Measurements from ENCODE around the gene CAPN10. TPM values are rescaled to one million over a fixed set of nuclear protein-coding genes. Genes with fewer than 3 reads are reported as not detected.

The CAPN10 gene
- total and polyA plus RNA-seq, 4 donors, result 28.2 to 42.9 (median 33.5) TPM

DNA sequence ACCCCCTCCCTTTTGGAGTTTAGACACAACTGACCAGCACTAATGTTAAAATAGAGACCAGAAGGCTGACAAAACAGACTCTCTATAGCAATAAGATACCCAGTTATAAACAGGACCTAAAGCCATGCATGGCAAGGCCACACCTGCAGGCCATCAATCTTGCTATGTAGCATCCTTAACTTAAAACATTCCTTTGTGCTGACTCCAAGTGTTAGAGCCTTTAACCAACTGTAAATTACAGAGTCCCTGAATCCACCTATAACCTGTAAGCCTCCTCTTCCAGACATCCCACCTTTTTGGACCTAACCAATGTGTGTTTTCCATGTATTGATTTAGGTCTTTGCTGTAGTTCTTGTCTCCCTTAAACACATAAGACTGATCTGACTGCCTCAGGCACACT lies 46.6 kb upstream of the CAPN10 start:
- no peak overlapping the region for H3K27ac ChIP-seq (ENCODE audit: low read depth in 1 of 2, low read length in 1 of 2)
- no peaks in the 10 kb centered on the region for H3K4me1 ChIP-seq (ENCODE audit: control insufficient read depth in 5 of 5, insufficient read depth in 5 of 5, low read length in 5 of 5)
- H3K36me3 ChIP-seq (ENCODE audit: control insufficient read depth in 4 of 4, insufficient read depth in 4 of 4, low read length in 4 of 4), result peaks cover 0 to 12% (median 2%) of the 10 kb centered on the region in 4 donors
- no peaks in the 10 kb centered on the region for H3K27me3 ChIP-seq (ENCODE audit: control insufficient read depth in 3 of 3, insufficient read depth in 3 of 3, low read length in 2 of 3)
- ATAC-seq (ENCODE audit: insufficient read depth, low FRiP score) (no peak), DNase-seq (no peak)
- TF ChIP-seq, protein P1, sequence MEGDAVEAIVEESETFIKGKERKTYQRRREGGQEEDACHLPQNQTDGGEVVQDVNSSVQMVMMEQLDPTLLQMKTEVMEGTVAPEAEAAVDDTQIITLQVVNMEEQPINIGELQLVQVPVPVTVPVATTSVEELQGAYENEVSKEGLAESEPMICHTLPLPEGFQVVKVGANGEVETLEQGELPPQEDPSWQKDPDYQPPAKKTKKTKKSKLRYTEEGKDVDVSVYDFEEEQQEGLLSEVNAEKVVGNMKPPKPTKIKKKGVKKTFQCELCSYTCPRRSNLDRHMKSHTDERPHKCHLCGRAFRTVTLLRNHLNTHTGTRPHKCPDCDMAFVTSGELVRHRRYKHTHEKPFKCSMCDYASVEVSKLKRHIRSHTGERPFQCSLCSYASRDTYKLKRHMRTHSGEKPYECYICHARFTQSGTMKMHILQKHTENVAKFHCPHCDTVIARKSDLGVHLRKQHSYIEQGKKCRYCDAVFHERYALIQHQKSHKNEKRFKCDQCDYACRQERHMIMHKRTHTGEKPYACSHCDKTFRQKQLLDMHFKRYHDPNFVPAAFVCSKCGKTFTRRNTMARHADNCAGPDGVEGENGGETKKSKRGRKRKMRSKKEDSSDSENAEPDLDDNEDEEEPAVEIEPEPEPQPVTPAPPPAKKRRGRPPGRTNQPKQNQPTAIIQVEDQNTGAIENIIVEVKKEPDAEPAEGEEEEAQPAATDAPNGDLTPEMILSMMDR (IDR thresholded peaks at IDR 0.05; ENCODE audit: control extremely low read depth, extremely low read depth), result no peak
- H3K9me3 ChIP-seq (ENCODE audit: control insufficient read depth in 4 of 4, insufficient read depth in 3 of 4, low read length in 3 of 4), result peaks cover 0 to 2% (median 0%) of the 10 kb centered on the region in 4 donors
- no peak overlapping the region for H3K9ac ChIP-seq (ENCODE audit: insufficient read depth in 1 of 2, low read length in 2 of 2)
- H3K4me3 ChIP-seq, result no peak overlapping the region

DNA sequence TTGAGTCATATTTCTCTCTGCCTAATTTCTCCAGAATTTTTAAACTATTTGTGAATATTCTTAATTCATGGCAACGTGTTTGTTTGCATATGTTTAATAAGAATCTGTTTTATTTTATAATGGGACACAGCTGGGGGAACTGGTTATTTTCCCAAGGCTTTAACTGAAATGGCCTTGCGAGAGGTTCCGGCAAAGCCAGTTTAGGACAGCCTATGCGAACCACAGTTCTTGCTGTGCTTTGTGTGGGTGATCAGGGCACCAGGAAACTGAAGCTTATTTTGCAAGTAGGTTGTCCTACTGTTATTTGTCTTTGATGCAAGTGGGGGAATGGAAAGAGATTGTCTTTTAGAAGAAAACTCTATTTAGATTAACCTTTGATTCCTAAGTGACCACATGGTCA lies 35.2 kb upstream of the CAPN10 start:
- H3K9me3 ChIP-seq (ENCODE audit: control insufficient read depth in 4 of 4, insufficient read depth in 3 of 4, low read length in 3 of 4), result peaks cover 0 to 3% (median 0%) of the 10 kb centered on the region in 4 donors
- no peak overlapping the region for H3K27ac ChIP-seq (ENCODE audit: low read depth in 1 of 2, low read length in 1 of 2)
- no peak overlapping the region for H3K9ac ChIP-seq (ENCODE audit: insufficient read depth in 1 of 2, low read length in 2 of 2)
- H3K4me3 ChIP-seq, result no peak overlapping the region
- no peak for ATAC-seq (ENCODE audit: insufficient read depth, low FRiP score)
- H3K4me1 ChIP-seq (ENCODE audit: control insufficient read depth in 5 of 5, insufficient read depth in 5 of 5, low read length in 5 of 5), result no peaks in the 10 kb centered on the region
- no peaks in the 10 kb centered on the region for H3K27me3 ChIP-seq (ENCODE audit: control insufficient read depth in 3 of 3, insufficient read depth in 3 of 3, low read length in 2 of 3)
- WGBS, 2 donors, result 96 to 97% methylated on average over 4 of the region's 4 CpGs
- peaks cover 8 to 17% (median 10%) of the 10 kb centered on the region in 4 donors for H3K36me3 ChIP-seq (ENCODE audit: control insufficient read depth in 4 of 4, insufficient read depth in 4 of 4, low read length in 4 of 4)
- DNase-seq, result no peak
- TF ChIP-seq, protein P1 (IDR thresholded peaks at IDR 0.05; ENCODE audit: control extremely low read depth, extremely low read depth), result no peak

DNA sequence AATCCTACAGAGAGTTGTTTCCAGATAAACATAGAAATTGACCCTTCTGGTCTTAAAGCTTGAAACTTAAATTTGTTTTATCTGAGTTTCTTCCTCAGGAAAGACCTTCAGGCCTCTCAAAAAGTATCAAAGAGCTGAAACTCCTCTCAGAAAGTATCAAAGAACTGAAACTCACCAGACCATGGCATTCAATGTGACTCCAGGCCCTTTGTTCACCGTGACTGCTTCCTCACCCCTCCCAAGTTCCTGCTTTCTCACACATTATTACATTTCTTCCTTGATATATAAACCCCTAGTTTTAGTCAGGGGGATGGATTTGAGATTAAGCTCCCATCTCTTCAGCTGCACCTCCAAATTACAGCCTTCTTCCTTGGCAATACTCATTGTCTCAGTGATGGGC lies 34.7 kb upstream of the CAPN10 start:
- no peak overlapping the region for H3K4me3 ChIP-seq
- H3K4me1 ChIP-seq (ENCODE audit: control insufficient read depth in 5 of 5, insufficient read depth in 5 of 5, low read length in 5 of 5), result peaks cover 0 to 2% (median under 1%) of the 10 kb centered on the region in 5 donors
- no peak overlapping the region for H3K9ac ChIP-seq (ENCODE audit: insufficient read depth in 1 of 2, low read length in 2 of 2)
- TF ChIP-seq, protein P1 (IDR thresholded peaks at IDR 0.05; ENCODE audit: control extremely low read depth, extremely low read depth), result no peak
- no peak overlapping the region for H3K27ac ChIP-seq (ENCODE audit: low read depth in 1 of 2, low read length in 1 of 2)
- H3K27me3 ChIP-seq (ENCODE audit: control insufficient read depth in 3 of 3, insufficient read depth in 3 of 3, low read length in 2 of 3), result no peaks in the 10 kb centered on the region
- 25 to 50% methylated on average over 1 of the region's 1 CpG for WGBS, 2 donors
- no peak for ATAC-seq (ENCODE audit: insufficient read depth, low FRiP score)
- peaks cover 8 to 17% (median 10%) of the 10 kb centered on the region in 4 donors for H3K36me3 ChIP-seq (ENCODE audit: control insufficient read depth in 4 of 4, insufficient read depth in 4 of 4, low read length in 4 of 4)
- H3K9me3 ChIP-seq (ENCODE audit: control insufficient read depth in 4 of 4, insufficient read depth in 3 of 4, low read length in 3 of 4), result peaks cover 0 to 3% (median 0%) of the 10 kb centered on the region in 4 donors
- DNase-seq, result no peak

DNA sequence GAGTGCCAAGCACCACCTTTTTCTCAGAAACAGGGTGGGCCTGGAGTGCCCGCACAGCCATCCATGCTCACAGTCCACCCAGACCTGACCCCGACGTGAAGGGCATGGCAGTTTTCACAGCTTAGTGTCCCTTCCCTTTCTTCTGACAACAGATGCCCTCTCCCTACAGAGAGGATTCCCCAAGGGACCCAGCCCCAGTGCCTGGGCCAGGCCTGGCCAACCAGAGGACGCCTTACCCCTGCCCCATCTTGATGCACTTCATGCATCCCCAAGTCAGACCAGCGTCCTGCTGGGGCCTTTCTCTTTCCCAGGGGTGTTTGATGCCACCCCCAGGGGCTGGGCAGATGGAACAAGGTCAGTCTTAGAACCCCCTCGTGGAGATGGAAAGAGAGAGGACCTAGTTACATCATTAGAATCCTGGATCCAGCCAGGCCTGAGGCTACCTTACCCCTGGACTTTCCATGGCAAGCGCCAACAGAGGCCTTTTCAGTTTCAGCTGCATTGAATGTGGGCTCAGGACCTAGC lies 32.5 kb upstream of the CAPN10 start:
- H3K27me3 ChIP-seq (ENCODE audit: control insufficient read depth in 3 of 3, insufficient read depth in 3 of 3, low read length in 2 of 3), result no peaks in the 10 kb centered on the region
- H3K9me3 ChIP-seq (ENCODE audit: control insufficient read depth in 4 of 4, insufficient read depth in 3 of 4, low read length in 3 of 4), result peaks cover 0 to 3% (median 0%) of the 10 kb centered on the region in 4 donors
- TF ChIP-seq, protein P1 (IDR thresholded peaks at IDR 0.05; ENCODE audit: control extremely low read depth, extremely low read depth), result no peak
- H3K27ac ChIP-seq (ENCODE audit: low read depth in 1 of 2, low read length in 1 of 2), result no peak overlapping the region
- H3K4me1 ChIP-seq (ENCODE audit: control insufficient read depth in 5 of 5, insufficient read depth in 5 of 5, low read length in 5 of 5), result peaks cover 4 to 12% (median 10%) of the 10 kb centered on the region in 5 donors
- DNase-seq (no peak), ATAC-seq (ENCODE audit: insufficient read depth, low FRiP score) (no peak)
- 95 to 100% methylated on average over 7 of the region's 7 CpGs for WGBS, 2 donors
- peaks cover 8 to 17% (median 10%) of the 10 kb centered on the region in 4 donors for H3K36me3 ChIP-seq (ENCODE audit: control insufficient read depth in 4 of 4, insufficient read depth in 4 of 4, low read length in 4 of 4)
- no peak overlapping the region for H3K9ac ChIP-seq (ENCODE audit: insufficient read depth in 1 of 2, low read length in 2 of 2)
- H3K4me3 ChIP-seq, result no peak overlapping the region
